Loucy (cell line): ENCODE data around the gene ACP1.

Experiments
- H2AFZ ChIP-seq: fragments of 200-600 bp; sonication (generic); 2 replicates; pipeline ENCODE4 v1.6.0; 2016; ENCODE audit warnings: antibody characterized with exemption, mild to moderate bottlenecking, low read length, moderate library complexity
- H3F3A ChIP-seq: fragments of 200-600 bp; 2 replicates; pipeline ENCODE4 v1.6.0; 2016; ENCODE audit warnings: antibody characterized with exemption, low read depth, mild to moderate bottlenecking
- H3K27me3 ChIP-seq: fragments of 200-600 bp; sonication (generic); 2 replicates; pipeline ENCODE4 v1.6.1; 2014; ENCODE audit warnings: low read length, mild to moderate bottlenecking; ENCODE audit not compliant: insufficient read depth, poor library complexity, severe bottlenecking
- H3K36me3 ChIP-seq: fragments of 200-600 bp; sonication (generic); 2 replicates; pipeline ENCODE4 v1.6.1; 2016; ENCODE audit warnings: low read length; ENCODE audit not compliant: insufficient read depth
- H3K4me1 ChIP-seq: fragments of 200-600 bp; sonication (generic); 2 replicates; pipeline ENCODE4 v1.5.1; 2014; ENCODE audit warnings: low read length, mild to moderate bottlenecking; ENCODE audit not compliant: insufficient read depth, poor library complexity, severe bottlenecking
- H3K4me2 ChIP-seq: fragments of 200-600 bp; sonication (generic); 2 replicates; pipeline ENCODE4 v1.6.0; 2014; ENCODE audit warnings: antibody characterized with exemption, low read length, low read depth, mild to moderate bottlenecking; ENCODE audit not compliant: poor library complexity, severe bottlenecking
- H3K4me3 ChIP-seq: fragments of 200-600 bp; sonication (generic); 2 replicates; pipeline ENCODE4 v1.5.1; 2014; ENCODE audit warnings: low read length, mild to moderate bottlenecking, mixed read lengths; ENCODE audit not compliant: poor library complexity, severe bottlenecking
- H3K79me2 ChIP-seq: fragments of 200-600 bp; sonication (generic); 2 replicates; pipeline ENCODE4 v1.6.1; 2014; ENCODE audit warnings: low read length; ENCODE audit not compliant: insufficient read depth
- H3K9ac ChIP-seq: fragments of 200-600 bp; sonication (generic); 2 replicates; pipeline ENCODE4 v1.6.0; 2014; ENCODE audit warnings: mild to moderate bottlenecking, low read depth, low read length, moderate library complexity; ENCODE audit not compliant: poor library complexity, severe bottlenecking
- H3K9me2 ChIP-seq: fragments of 200-600 bp; sonication (generic); replicated peaks from 2 replicates; pipeline ENCODE4 v1.6.1; 2016; ENCODE audit warnings: low read depth, low read length, mixed read lengths
- H3K9me3 ChIP-seq: fragments of 200-600 bp; sonication (generic); 2 replicates; pipeline ENCODE4 v1.6.1; 2014; ENCODE audit warnings: mild to moderate bottlenecking, antibody characterized with exemption, low read length, low read depth; ENCODE audit not compliant: insufficient read depth
- H4K20me1 ChIP-seq: fragments of 200-600 bp; sonication (generic); 2 replicates; pipeline ENCODE4 v1.6.0; 2014; ENCODE audit warnings: antibody characterized with exemption, low read length, mild to moderate bottlenecking; ENCODE audit not compliant: insufficient read depth, poor library complexity, severe bottlenecking
- CTCF ChIP-seq: fragments of 200-600 bp; sonication (generic); conservative IDR thresholded peaks from 2 replicates; pipeline ENCODE4 v1.5.1; 2014; ENCODE audit warnings: mild to moderate bottlenecking, antibody characterized with exemption, low read length
- EZH2phosphoT487 ChIP-seq: fragments of 200-600 bp; IDR thresholded peaks from 2 replicates; pipeline ENCODE4 v1.6.1; 2018; ENCODE audit warnings: antibody characterized with exemption, mild to moderate bottlenecking, moderate library complexity, borderline replicate concordance

The ACP1 gene

GRCh38 chr2:260507-261161 lies 4.1 kb upstream of the ACP1 start:
- TF ChIP-seq CTCF: no peak; the same call in 1 of the 2 replicates
- no peak for TF ChIP-seq EZH2phosphoT487
- H3K27me3 ChIP-seq: no peaks in the 10 kb centered on the region
- no peak overlapping the region for H3K4me2 ChIP-seq
- H3K9me2 ChIP-seq: no peaks in the 10 kb centered on the region
- no peak overlapping the region for H3K9ac ChIP-seq
- no peaks in the 10 kb centered on the region for H3F3A ChIP-seq
- peaks cover 8% of the 10 kb centered on the region for H4K20me1 ChIP-seq
- no peaks in the 10 kb centered on the region for H3K36me3 ChIP-seq
- peaks cover 19% of the 10 kb centered on the region for H3K79me2 ChIP-seq
- no peak overlapping the region for H2AFZ ChIP-seq
- H3K4me1 ChIP-seq: peaks cover 32% of the 10 kb centered on the region
- no peaks in the 10 kb centered on the region for H3K9me3 ChIP-seq
- H3K4me3 ChIP-seq: no peak overlapping the region

GRCh38 chr2:262117-262516 lies 2.6 kb upstream of the ACP1 start:
- peak overlapping the region; percentile 54 for H3K9ac ChIP-seq
- H3K4me2 ChIP-seq: peak overlapping the region; percentile 67

GRCh38 chr2:263022-263738 lies 1.6 kb upstream of the ACP1 start:
- no peaks in the 10 kb centered on the region for H3K27me3 ChIP-seq
- H3K4me3 ChIP-seq: peak overlapping the region; percentile 100
- H3K9me2 ChIP-seq: no peaks in the 10 kb centered on the region
- no peak for TF ChIP-seq CTCF
- H2AFZ ChIP-seq: no peak overlapping the region
- peaks cover 45% of the 10 kb centered on the region for H3K79me2 ChIP-seq
- H3K4me2 ChIP-seq: peak overlapping the region; percentile 67
- peaks cover 57% of the 10 kb centered on the region for H3K4me1 ChIP-seq
- H3K9ac ChIP-seq: no peak overlapping the region
- no peaks in the 10 kb centered on the region for H3K36me3 ChIP-seq
- H3K9me3 ChIP-seq: no peaks in the 10 kb centered on the region
- H4K20me1 ChIP-seq: peaks cover 33% of the 10 kb centered on the region
- H3F3A ChIP-seq: no peaks in the 10 kb centered on the region

More at GRCh38 chr2:262117-262516, 2.6 kb upstream of the ACP1 start:
- H3K27me3 ChIP-seq: no peaks in the 10 kb centered on the region
- H3K79me2 ChIP-seq: peaks cover 34% of the 10 kb centered on the region
- H3K4me1 ChIP-seq: peaks cover 46% of the 10 kb centered on the region
- peak overlapping the region; percentile 22 for H3K4me3 ChIP-seq
- TF ChIP-seq CTCF (no peak), EZH2phosphoT487 (no peak)
- no peaks in the 10 kb centered on the region for H3K9me3 ChIP-seq
- H3F3A ChIP-seq: no peaks in the 10 kb centered on the region
- H4K20me1 ChIP-seq: peaks cover 23% of the 10 kb centered on the region
- no peaks in the 10 kb centered on the region for H3K9me2 ChIP-seq
- no peak overlapping the region for H2AFZ ChIP-seq
- no peaks in the 10 kb centered on the region for H3K36me3 ChIP-seq
